K562 treated with DMSO at 1 percent for 4 hours (cell line): Measurements from ENCODE around the gene LRRC49. TPM values are rescaled to one million over a fixed set of nuclear protein-coding genes. Genes with fewer than 3 reads are reported as not detected.

Experiments used
- total RNA-seq: library from RNA; unstranded; fragments of 300-600 nt; gene quantifications from 2 replicates; pipeline ENCODE4 v1.2.3, GENCODE V29; 2022; ENCODE audit not compliant: insufficient read depth

The LRRC49 gene, protein sequence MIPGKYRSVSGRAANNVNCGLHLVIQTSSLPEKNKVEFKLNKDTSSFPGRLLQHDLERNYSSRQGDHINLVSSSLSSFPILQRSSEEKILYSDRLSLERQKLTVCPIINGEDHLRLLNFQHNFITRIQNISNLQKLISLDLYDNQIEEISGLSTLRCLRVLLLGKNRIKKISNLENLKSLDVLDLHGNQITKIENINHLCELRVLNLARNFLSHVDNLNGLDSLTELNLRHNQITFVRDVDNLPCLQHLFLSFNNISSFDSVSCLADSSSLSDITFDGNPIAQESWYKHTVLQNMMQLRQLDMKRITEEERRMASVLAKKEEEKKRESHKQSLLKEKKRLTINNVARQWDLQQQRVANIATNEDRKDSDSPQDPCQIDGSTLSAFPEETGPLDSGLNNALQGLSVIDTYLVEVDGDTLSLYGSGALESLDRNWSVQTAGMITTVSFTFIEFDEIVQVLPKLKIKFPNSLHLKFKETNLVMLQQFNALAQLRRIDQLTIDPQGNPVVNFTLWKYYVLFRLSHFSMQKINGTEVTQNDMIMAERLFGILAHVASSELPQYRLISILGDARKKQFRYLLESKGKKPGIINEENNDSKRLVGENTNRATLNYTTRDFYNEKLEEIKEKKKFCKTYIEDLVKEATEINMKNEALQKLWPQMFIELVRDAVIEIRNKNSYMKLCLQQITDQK
- not detected in 2 replicates for total RNA-seq

DNA sequence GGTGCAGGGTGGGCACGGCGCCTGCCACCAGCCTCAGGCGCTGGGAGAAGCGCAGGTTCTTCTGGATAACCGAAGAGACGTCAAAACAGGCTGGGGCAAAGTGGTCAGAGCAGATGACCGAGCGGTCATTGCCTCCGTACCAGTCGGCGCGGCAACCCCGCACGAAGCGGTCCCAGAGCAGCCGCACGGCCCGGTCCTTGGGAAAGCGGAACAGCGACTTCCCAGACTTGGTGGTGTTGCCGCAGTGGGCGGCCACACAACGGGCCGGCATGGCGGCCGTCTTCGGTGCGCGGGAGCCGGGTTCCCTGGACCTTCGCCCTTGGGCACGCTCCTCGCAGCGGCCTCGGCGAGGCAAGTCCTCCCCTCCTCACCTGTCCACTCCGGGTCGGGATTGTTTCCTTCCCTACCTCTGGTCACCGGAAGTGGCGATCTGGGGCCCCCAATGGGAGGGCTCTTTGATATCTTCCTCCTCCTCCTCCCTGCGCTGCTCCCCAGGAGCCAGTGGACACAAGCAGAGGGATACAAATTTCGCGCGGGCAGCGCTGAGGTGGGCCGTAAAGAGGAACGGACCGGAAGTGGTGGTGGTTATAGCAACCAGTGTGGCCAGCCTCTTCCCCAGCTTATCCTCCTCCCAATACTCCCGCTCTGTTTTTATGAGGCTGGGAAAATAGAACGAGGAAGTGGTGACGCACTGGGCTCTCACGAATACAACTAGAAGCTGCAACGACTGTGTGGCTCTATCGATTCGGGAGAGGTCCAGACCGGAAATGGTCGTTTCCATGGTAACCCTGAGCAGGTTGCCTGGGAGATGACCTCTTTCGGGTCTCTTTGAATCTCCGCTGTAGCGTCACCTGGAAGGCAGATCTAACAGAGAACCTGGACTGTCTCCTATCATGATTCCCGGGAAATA is at the start of gene LRRC49, which contains the start of gene THAP10:
LRRC49 (plus strand) TSS at position 825 of the 910 bp plus-strand sequence; CDS start at position 894, 69 bp downstream.
THAP10 (minus strand) TSS at position 432 of the 910 bp plus-strand sequence; CDS start at position 271, 161 bp downstream.

DNA sequence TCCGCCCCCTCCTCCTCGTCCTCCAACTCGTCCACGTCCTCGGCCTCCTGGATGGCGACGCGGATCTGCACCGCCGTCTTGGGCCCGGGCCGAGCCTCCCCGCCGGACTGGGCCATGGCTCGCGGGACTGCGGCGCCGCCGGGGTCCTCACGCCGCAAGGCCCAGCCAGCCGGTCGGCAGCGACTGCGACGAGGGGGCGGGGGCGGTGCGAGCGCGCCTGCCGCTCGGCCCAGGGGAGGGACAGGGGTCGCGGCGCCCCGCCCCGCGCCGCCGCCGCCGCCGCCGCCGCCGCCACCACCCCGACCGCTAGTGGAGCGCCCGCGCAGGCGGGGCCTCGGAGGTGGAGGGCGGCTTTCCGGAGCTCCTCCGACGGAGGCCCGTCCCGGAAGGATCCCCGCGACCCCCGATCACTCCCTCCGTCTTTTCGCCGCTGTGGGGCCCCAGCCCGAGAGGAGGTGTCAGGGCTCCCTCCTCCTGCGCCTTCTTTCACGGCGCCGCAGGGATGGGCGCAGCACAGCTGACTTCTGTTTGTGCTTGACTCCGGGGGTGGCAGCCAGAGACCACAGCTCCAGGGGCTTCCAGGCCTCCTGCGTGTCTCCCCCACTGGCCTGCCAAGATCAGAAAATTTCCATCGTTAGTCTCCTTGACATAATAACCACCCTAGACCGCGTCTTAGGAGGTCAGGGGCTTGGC is 38.5 kb upstream of the LRRC49 start, which contains the start of gene LARP6:
LARP6 (minus strand) TSS at position 185 of the 693 bp plus-strand sequence; CDS start at position 116, 69 bp downstream.

Other genes with a start within 250 kb of the LRRC49 start
- not detected in 2 replicates for gene UACA, start 129.3 kb upstream of the LRRC49 start, total RNA-seq
- not detected in 2 replicates for gene LARP6, start 38.7 kb upstream of the LRRC49 start, total RNA-seq
- 0.50 and 0.70 TPM in 2 replicates for gene THAP10, start 393 bp upstream of the LRRC49 start, total RNA-seq
- gene THSD4, start 222.6 kb downstream of the LRRC49 start, total RNA-seq, result 1.3 and 2.3 TPM in 2 replicates